Activated naive CD4-positive, alpha-beta T cell treated with anti-CD3 and anti-CD28 coated beads, Interleukin-2, amount 10 ng/mL, durations not matched to agents 7 days and 5 days (primary cell): ENCODE results near the gene SPATA31C2.
"Not testable (repeated sequence)": the region's sequence is repeated elsewhere in the genome, so short reads cannot be mapped to it uniquely, and the experiment has no call there.

Experiments
- CTCF ChIA-PET: fragments of 350-600 bp; sonication (Branson Sonifier 250); formaldehyde crosslinking; loops from one replicate; lab custom pipeline; 2021; ENCODE audit warnings: antibody characterized with exemption; lab: Charles Lee
- DNase-seq: peaks from one replicate; pipeline ENCODE4 v3.0.0-alpha.2; 2020
- H3K27ac Mint-ChIP-seq: one replicate; pipeline ENCODE4 v1.8.0; 2021; ENCODE audit warnings: mild to moderate bottlenecking, moderate library complexity, mixed read lengths
- H3K27me3 Mint-ChIP-seq: one replicate; pipeline ENCODE4 v1.8.0; 2021; ENCODE audit warnings: mild to moderate bottlenecking, mixed read lengths
- H3K36me3 Mint-ChIP-seq: one replicate; pipeline ENCODE4 v1.8.0; 2021; ENCODE audit warnings: mixed read lengths
- H3K4me1 Mint-ChIP-seq: one replicate; pipeline ENCODE4 v1.8.0; 2021; ENCODE audit warnings: mixed read lengths
- H3K4me3 Mint-ChIP-seq: one replicate; pipeline ENCODE4 v1.8.0; 2021; ENCODE audit warnings: mild to moderate bottlenecking, moderate library complexity, mixed read lengths
- H3K9me3 Mint-ChIP-seq: one replicate; pipeline ENCODE4 v1.8.0; 2021; ENCODE audit warnings: mixed read lengths

Gene SPATA31C2

GRCh38 chr9:88138375-88138774 lies at the start of gene SPATA31C2:
SPATA31C2 (minus strand) TSS chr9:88138475; CDS start chr9:88138446, 29 bp downstream.
- CTCF ChIA-PET, H3K36me3 Mint-ChIP-seq, H3K4me1 Mint-ChIP-seq, H3K9me3 Mint-ChIP-seq, H3K27ac Mint-ChIP-seq, H3K27me3 Mint-ChIP-seq, H3K4me3 Mint-ChIP-seq, DNase-seq: not testable (repeated sequence)

- no peak for DNase-seq
- Mint-ChIP-seq H3K4me1 (no peaks in the 10 kb centered on the region), H3K27ac (no peak overlapping the region), H3K27me3 (peaks cover 37% of the 10 kb centered on the region), H3K36me3 (no peaks in the 10 kb centered on the region), H3K9me3 (peaks cover 3% of the 10 kb centered on the region), H3K4me3 (no peak overlapping the region)
- CTCF ChIA-PET, result no interaction called here
Observed at GRCh38 chr9:88187631-88188030, 49.4 kb upstream of the SPATA31C2 start.

GRCh38 chr9:88186495-88187110 lies 48.3 kb upstream of the SPATA31C2 start:
- peaks cover 35% of the 10 kb centered on the region for H3K27me3 Mint-ChIP-seq
- H3K36me3 Mint-ChIP-seq, result no peaks in the 10 kb centered on the region
- H3K4me3 Mint-ChIP-seq, result no peak overlapping the region
- H3K4me1 Mint-ChIP-seq, result no peaks in the 10 kb centered on the region
- DNase-seq, result no peak
- H3K9me3 Mint-ChIP-seq, result peaks cover 3% of the 10 kb centered on the region
- no peak overlapping the region for H3K27ac Mint-ChIP-seq
- CTCF ChIA-PET, result no interaction called here

- no peak for DNase-seq
Observed at GRCh38 chr9:88184976-88185375, 46.7 kb upstream of the SPATA31C2 start.

GRCh38 chr9:88183798-88184495 lies 45.7 kb upstream of the SPATA31C2 start:
- Mint-ChIP-seq H3K4me3 (no peak overlapping the region), H3K36me3 (no peaks in the 10 kb centered on the region), H3K4me1 (peaks cover 11% of the 10 kb centered on the region), H3K9me3 (no peaks in the 10 kb centered on the region), H3K27me3 (peaks cover 35% of the 10 kb centered on the region), H3K27ac (no peak overlapping the region)
- CTCF ChIA-PET, result no interaction called here
- no peak for DNase-seq

More at GRCh38 chr9:88184976-88185375, 46.7 kb upstream of the SPATA31C2 start:
- H3K36me3 Mint-ChIP-seq, result no peaks in the 10 kb centered on the region
- peaks cover 32% of the 10 kb centered on the region for H3K27me3 Mint-ChIP-seq
- peaks cover 5% of the 10 kb centered on the region for H3K4me1 Mint-ChIP-seq
- H3K4me3 Mint-ChIP-seq, result no peak overlapping the region
- no peaks in the 10 kb centered on the region for H3K9me3 Mint-ChIP-seq
- no peak overlapping the region for H3K27ac Mint-ChIP-seq
- CTCF ChIA-PET, result no interaction called here

- CTCF ChIA-PET, result no interaction called here
- H3K9me3 Mint-ChIP-seq, result no peaks in the 10 kb centered on the region
Observed at GRCh38 chr9:88182501-88182900, 44.2 kb upstream of the SPATA31C2 start.

GRCh38 chr9:88180081-88180765 lies 41.9 kb upstream of the SPATA31C2 start:
- Mint-ChIP-seq H3K4me1 (peaks cover 22% of the 10 kb centered on the region), H3K36me3 (no peaks in the 10 kb centered on the region), H3K27ac (peak overlapping the region; percentile 53), H3K4me3 (no peak overlapping the region), H3K27me3 (peaks cover 59% of the 10 kb centered on the region), H3K9me3 (no peaks in the 10 kb centered on the region)
- CTCF ChIA-PET, result interaction anchor here (0.8 kb wide), 1 partner anchor 396 kb away, joined by 3 read pairs; no protein-coding TSS in a partner anchor
- DNase-seq, result no peak

More at GRCh38 chr9:88182501-88182900, 44.2 kb upstream of the SPATA31C2 start:
- H3K27me3 Mint-ChIP-seq, result peaks cover 47% of the 10 kb centered on the region
- H3K4me3 Mint-ChIP-seq, result no peak overlapping the region
- H3K36me3 Mint-ChIP-seq, result no peaks in the 10 kb centered on the region
- no peak overlapping the region for H3K27ac Mint-ChIP-seq
- H3K4me1 Mint-ChIP-seq, result peaks cover 19% of the 10 kb centered on the region
- no peak for DNase-seq

- no peak overlapping the region for H3K27ac Mint-ChIP-seq
Observed at GRCh38 chr9:88179062-88179521, 40.8 kb upstream of the SPATA31C2 start.

GRCh38 chr9:88178641-88179040 lies 40.4 kb upstream of the SPATA31C2 start:
- Mint-ChIP-seq H3K4me1 (peaks cover 22% of the 10 kb centered on the region), H3K4me3 (no peak overlapping the region), H3K36me3 (no peaks in the 10 kb centered on the region), H3K27ac (no peak overlapping the region), H3K9me3 (no peaks in the 10 kb centered on the region), H3K27me3 (peaks cover 58% of the 10 kb centered on the region)
- no peak for DNase-seq
- CTCF ChIA-PET, result no interaction called here

More at GRCh38 chr9:88179062-88179521, 40.8 kb upstream of the SPATA31C2 start:
- Mint-ChIP-seq H3K9me3 (no peaks in the 10 kb centered on the region), H3K4me3 (no peak overlapping the region), H3K27me3 (peaks cover 60% of the 10 kb centered on the region), H3K36me3 (no peaks in the 10 kb centered on the region), H3K4me1 (peaks cover 22% of the 10 kb centered on the region)
- peak; percentile 53 for DNase-seq
- CTCF ChIA-PET, result interaction anchor here (0.8 kb wide), 1 partner anchor 398 kb away, joined by 3 read pairs; no protein-coding TSS in a partner anchor

- no peak overlapping the region for H3K4me3 Mint-ChIP-seq
- no peak for DNase-seq
- peaks cover 22% of the 10 kb centered on the region for H3K4me1 Mint-ChIP-seq
- CTCF ChIA-PET, result no interaction called here
- H3K9me3 Mint-ChIP-seq, result no peaks in the 10 kb centered on the region
- peaks cover 49% of the 10 kb centered on the region for H3K27me3 Mint-ChIP-seq
- no peaks in the 10 kb centered on the region for H3K36me3 Mint-ChIP-seq
- H3K27ac Mint-ChIP-seq, result no peak overlapping the region
Observed at GRCh38 chr9:88177371-88177770, 39.1 kb upstream of the SPATA31C2 start.

- Mint-ChIP-seq H3K9me3 (no peaks in the 10 kb centered on the region), H3K27ac (no peak overlapping the region), H3K27me3 (peaks cover 43% of the 10 kb centered on the region), H3K4me3 (no peak overlapping the region), H3K36me3 (no peaks in the 10 kb centered on the region), H3K4me1 (peaks cover 15% of the 10 kb centered on the region)
- DNase-seq, result no peak
- CTCF ChIA-PET, result interaction anchor here (0.7 kb wide), 1 partner anchor 405 kb away, joined by 3 read pairs; no protein-coding TSS in a partner anchor
Observed at GRCh38 chr9:88174324-88174723, 36.0 kb upstream of the SPATA31C2 start.

- H3K36me3 Mint-ChIP-seq, result no peaks in the 10 kb centered on the region
- no peak overlapping the region for H3K27ac Mint-ChIP-seq
- DNase-seq, result peak; percentile 73
- no peak overlapping the region for H3K4me3 Mint-ChIP-seq
- CTCF ChIA-PET, result interaction anchor here (1.1 to 2.6 kb wide), 3 partner anchors 362 to 406 kb away, joined by 5 to 17 read pairs (median 7); no protein-coding TSS in a partner anchor
- H3K9me3 Mint-ChIP-seq, result peaks cover under 1% of the 10 kb centered on the region
- peaks cover 41% of the 10 kb centered on the region for H3K27me3 Mint-ChIP-seq
- peaks cover 6% of the 10 kb centered on the region for H3K4me1 Mint-ChIP-seq
Observed at GRCh38 chr9:88173378-88173999, 35.2 kb upstream of the SPATA31C2 start.

- H3K27ac Mint-ChIP-seq, result no peak overlapping the region
- DNase-seq, result no peak
- peaks cover 1% of the 10 kb centered on the region for H3K9me3 Mint-ChIP-seq
- H3K4me3 Mint-ChIP-seq, result no peak overlapping the region
- CTCF ChIA-PET, result no interaction called here
- no peaks in the 10 kb centered on the region for H3K36me3 Mint-ChIP-seq
- H3K4me1 Mint-ChIP-seq, result no peaks in the 10 kb centered on the region
- peaks cover 13% of the 10 kb centered on the region for H3K27me3 Mint-ChIP-seq
Observed at GRCh38 chr9:88169700-88170099, 31.4 kb upstream of the SPATA31C2 start.

- peaks cover 1% of the 10 kb centered on the region for H3K9me3 Mint-ChIP-seq
- DNase-seq, result no peak
- H3K27me3 Mint-ChIP-seq, result peaks cover 8% of the 10 kb centered on the region
- H3K4me3 Mint-ChIP-seq, result no peak overlapping the region
- H3K36me3 Mint-ChIP-seq, result no peaks in the 10 kb centered on the region
- no peaks in the 10 kb centered on the region for H3K4me1 Mint-ChIP-seq
- CTCF ChIA-PET, result no interaction called here
- H3K27ac Mint-ChIP-seq, result no peak overlapping the region
Observed at GRCh38 chr9:88168564-88168963, 30.3 kb upstream of the SPATA31C2 start.
